Choroid plexus epithelial cell (primary cell): ENCODE data around the gene SAFB.

ENCODE experiments used
- DNase-seq: peaks from one replicate; pipeline ENCODE4 v3.0.0-alpha.2; 2010; ENCODE audit warnings: low read depth
- H3K4me3 ChIP-seq: 2 replicates; pipeline ENCODE4 v1.5.1; 2011; ENCODE audit warnings: low read depth, mild to moderate bottlenecking, control low read depth, low read length, moderate library complexity
- TF ChIP-seq, protein P1 (sequence below): conservative IDR thresholded peaks from 2 replicates; pipeline ENCODE4 v1.5.1; 2011; ENCODE audit warnings: low read depth, mild to moderate bottlenecking, control low read depth, inconsistent platforms, low read length, moderate library complexity

SAFB gene

DNA sequence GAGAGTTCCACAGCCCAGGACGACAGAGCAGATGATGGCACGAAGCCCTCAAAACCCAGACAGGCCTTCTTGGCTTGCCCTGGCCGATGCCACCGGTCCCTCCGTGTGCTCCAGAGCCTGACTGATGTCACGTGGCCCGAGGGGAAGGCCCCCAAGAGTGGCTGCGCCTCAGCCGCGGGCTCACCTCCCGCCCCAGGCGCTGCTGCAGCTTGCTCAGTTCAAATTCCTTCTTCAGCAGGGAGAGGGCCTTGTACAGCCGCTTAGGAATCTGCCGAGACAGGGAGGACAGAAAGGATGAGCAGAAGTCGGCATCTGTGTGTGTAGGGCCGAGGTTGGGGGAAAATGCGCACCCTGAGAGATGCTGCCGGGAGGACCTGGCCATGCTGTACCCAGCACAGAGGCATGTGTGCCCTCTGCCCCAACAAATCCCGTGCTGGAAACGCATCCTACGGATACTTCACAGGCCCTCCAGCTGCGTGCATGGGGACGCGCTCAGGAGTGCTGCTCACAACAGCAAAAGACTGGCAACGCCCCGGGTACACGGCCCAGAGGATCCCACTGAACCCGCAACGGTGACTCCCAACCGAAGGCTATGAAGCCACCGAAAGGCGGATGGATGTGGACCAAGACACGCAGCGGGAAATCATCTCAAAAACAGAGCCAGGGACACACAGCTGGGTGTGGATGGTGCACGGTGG is 84.1 kb downstream of the SAFB start:
- TF ChIP-seq, protein P1, sequence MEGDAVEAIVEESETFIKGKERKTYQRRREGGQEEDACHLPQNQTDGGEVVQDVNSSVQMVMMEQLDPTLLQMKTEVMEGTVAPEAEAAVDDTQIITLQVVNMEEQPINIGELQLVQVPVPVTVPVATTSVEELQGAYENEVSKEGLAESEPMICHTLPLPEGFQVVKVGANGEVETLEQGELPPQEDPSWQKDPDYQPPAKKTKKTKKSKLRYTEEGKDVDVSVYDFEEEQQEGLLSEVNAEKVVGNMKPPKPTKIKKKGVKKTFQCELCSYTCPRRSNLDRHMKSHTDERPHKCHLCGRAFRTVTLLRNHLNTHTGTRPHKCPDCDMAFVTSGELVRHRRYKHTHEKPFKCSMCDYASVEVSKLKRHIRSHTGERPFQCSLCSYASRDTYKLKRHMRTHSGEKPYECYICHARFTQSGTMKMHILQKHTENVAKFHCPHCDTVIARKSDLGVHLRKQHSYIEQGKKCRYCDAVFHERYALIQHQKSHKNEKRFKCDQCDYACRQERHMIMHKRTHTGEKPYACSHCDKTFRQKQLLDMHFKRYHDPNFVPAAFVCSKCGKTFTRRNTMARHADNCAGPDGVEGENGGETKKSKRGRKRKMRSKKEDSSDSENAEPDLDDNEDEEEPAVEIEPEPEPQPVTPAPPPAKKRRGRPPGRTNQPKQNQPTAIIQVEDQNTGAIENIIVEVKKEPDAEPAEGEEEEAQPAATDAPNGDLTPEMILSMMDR = no peak
- DNase-seq = no peak
- H3K4me3 ChIP-seq = no peak overlapping the region

DNA sequence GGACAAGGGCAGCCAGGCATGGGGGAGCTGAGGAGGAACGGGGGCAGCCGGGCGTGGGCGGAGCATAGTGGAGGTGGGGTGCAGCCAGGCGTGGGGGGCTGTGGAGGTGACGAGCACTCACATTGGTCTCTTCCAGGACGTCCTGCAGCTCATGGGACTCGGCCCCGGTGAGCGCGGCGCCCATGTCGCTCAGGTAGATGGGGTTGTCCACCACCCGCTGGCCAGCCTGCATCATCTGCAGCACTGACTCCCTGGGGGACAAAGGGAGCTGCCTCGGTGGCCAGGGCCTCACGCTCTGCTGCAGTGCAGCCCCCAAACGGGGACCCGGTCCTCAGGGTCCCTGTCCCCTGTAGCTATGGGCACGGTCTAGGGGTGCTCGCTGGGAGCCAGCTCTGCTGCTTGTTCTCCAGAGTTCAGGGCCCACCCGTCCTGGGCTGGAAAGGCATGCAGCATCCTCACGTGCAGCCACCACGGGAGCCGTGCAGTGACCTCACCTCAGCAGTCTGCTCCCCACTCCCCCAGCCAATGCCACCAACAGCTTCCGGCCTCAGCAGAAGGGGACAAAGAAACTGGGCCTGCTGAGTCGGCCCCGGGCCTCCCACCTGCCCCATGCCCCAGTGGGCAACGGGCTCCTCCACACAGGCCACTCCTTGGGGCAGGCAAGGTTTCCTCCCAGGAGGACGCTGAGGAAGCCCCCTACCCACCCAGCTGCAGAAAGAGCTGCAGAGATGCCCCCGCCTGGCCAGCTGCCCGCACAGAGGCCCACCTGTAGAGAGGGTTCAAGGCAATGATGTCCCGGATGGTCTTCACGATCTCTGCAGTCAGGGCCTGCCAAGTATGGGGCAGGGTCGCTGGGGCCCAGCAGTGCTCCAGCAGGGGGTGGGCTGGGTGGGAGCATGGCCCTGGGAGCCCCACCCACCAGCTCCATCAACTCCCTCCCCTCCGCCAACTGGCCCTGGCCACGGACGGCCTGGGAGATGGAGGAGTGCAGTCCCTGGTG is 85.0 kb downstream of the SAFB start:
- TF ChIP-seq, protein P1 = no peak
- H3K4me3 ChIP-seq = no peak overlapping the region

DNA sequence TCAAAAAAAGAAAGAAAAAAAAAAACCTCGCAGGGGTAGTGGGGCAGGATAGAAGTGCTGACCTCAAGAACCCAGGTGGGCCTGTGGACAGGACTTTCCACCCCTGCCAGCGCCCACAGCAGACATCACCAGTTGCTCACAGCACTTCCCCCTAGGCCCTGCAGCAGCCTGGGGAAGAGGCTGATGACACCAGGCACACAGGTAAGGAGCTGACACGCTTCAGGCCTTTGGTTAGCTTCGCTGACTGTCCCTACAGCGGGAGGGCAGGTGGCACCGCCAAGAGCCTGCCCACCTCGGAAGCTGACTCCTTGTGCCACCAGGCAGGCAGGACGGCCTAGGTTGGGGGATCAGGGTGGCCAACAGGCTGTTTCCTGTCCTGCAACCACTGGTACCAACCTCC is 88.1 kb downstream of the SAFB start:
- DNase-seq = no peak
- TF ChIP-seq, protein P1 = no peak
- H3K4me3 ChIP-seq = no peak overlapping the region

More for the DNA sequence above, 85.0 kb downstream of the SAFB start:
- no peak for DNase-seq

DNA sequence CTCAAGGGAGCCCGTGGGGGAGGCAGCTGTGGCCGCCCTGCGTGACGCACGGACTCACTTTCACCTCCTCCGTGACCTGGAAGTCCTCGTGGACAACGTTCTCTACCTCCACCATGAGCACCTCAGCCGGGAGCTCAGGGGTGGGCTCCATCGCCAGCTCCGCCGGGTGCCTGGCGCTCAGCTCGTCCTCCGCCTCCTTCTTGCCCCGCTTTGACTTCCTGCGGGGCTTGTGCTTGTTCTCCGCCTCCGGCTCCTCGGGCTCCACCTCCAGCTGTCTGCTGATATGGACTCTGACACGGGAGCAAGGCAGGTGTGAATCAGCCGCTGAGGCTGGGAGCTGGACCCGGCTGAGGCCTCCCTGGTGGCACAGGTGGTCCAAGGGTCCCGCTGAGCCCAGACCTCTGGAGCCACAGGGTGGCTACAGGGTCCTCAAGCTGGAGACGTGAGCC is 88.9 kb downstream of the SAFB start:
- no peak overlapping the region for H3K4me3 ChIP-seq
- TF ChIP-seq, protein P1 = no peak
- no peak for DNase-seq

DNA sequence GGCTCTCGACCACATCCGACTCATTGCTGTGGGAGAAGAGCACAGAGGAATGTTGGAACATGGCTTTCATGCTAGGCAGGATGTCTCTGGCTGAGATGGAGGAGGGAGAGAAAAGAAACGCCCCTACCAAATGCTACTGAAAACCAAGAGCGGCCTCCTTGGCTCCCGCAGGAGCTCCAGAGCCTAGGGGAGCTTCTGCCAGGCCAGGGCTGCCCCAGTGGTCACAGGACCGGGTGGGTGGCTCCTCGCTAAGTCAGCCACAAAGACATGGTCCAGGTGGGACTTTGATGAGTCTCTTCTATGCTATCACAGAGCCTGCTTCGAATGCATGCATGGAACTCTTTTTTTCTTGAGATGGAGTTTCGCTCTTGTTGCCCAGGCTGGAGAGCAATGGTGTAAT is 90.3 kb downstream of the SAFB start:
- TF ChIP-seq, protein P1 = no peak
- DNase-seq = no peak
- H3K4me3 ChIP-seq = no peak overlapping the region

DNA sequence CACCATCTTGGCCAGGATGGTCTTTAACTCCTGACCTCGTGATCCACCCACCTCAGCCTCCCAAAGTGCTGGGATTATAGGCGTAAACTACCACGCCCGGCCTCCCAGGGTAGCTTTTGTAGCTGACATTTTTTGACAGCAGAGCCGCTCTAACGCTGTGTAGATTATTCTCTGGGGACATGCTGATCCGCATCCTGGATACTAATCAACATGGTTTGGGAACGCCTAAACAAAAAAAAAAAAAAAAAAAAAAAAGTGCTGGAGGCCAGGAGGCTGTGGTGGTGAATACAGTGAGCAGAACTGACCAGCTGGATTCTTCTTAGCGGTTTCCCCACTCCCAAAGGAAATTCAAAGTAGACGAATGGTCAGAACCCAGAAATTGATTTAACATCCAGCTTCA is 91.9 kb downstream of the SAFB start:
- no peak for DNase-seq
- TF ChIP-seq, protein P1 = no peak
- no peak overlapping the region for H3K4me3 ChIP-seq
